Fibroblast of the aortic adventitia (primary cell): Measurements from ENCODE around the gene ELMO1. TPM values are rescaled to one million over a fixed set of nuclear protein-coding genes. Genes with fewer than 3 reads are reported as not detected.

Experiments
- DNase-seq: peaks from one replicate; pipeline ENCODE4 v3.0.0-alpha.2; 2010; ENCODE audit warnings: low read depth
- H3K4me3 ChIP-seq: 2 replicates; pipeline ENCODE4 v1.5.1; 2011; ENCODE audit warnings: low read depth, mild to moderate bottlenecking, control low read depth, low read length, moderate library complexity
- CTCF ChIP-seq: IDR thresholded peaks from 2 replicates; pipeline ENCODE4 v1.5.1; 2011; ENCODE audit warnings: mild to moderate bottlenecking, low read length, control low read depth, inconsistent platforms; ENCODE audit not compliant: insufficient read depth
- total RNA-seq: library from RNA; depleted of rRNA; stranded (reverse); fragments of >200 nt; gene quantifications from 2 replicates; pipeline ENCODE4 v1.2.3, GENCODE V29; 2012; ENCODE audit warnings: low replicate concordance

Gene ELMO1
- total RNA-seq, 1 donor = 1.3 TPM

GRCh38 chr7:37037286-37037685 is 411.4 kb downstream of the ELMO1 start:
- TF ChIP-seq CTCF = no peak
- no peak overlapping the region for H3K4me3 ChIP-seq
- DNase-seq = no peak

DNA sequence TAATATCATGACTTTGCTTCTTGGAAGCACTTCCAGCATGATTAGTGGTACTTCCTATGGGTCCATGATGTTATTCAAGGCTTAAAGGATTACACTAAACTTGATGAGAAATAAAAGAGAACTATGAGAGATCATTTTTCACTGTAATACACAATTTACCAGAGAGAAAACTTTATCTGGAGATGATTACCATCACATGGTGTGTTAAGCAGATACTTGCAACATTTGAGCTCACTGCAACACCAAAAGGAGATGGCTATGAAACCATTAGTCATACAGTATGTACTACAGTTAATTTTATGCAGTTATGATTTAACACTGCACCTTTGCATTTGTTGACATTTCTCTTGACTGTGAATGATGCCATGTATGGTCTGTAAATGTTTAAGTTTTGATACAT is 413.0 kb downstream of the ELMO1 start:
- no peak for TF ChIP-seq CTCF
- DNase-seq = no peak
- H3K4me3 ChIP-seq = no peak overlapping the region

- DNase-seq = no peak
- H3K4me3 ChIP-seq = no peak overlapping the region
- TF ChIP-seq CTCF = no peak
These were observed 415.5 kb downstream of the ELMO1 start for GRCh38 chr7:37033141-37033540.

DNA sequence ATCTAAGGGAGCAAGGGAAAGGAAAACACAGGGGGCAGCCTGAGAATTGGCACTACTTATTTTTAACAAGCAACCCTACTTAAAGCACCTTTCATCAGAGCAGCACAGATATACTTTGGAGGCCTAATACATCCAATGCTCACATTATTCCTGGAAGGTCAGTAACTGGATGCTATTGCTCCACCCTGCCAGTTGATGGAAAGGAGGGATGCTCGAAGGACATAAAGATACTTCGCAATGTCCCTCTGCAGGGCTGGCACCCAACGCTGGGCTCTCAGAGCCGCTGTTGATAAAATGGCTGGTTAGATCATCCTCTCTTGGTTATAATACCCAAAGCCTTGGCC is 416.4 kb downstream of the ELMO1 start:
- TF ChIP-seq CTCF = no peak
- DNase-seq = no peak
- no peak overlapping the region for H3K4me3 ChIP-seq

DNA sequence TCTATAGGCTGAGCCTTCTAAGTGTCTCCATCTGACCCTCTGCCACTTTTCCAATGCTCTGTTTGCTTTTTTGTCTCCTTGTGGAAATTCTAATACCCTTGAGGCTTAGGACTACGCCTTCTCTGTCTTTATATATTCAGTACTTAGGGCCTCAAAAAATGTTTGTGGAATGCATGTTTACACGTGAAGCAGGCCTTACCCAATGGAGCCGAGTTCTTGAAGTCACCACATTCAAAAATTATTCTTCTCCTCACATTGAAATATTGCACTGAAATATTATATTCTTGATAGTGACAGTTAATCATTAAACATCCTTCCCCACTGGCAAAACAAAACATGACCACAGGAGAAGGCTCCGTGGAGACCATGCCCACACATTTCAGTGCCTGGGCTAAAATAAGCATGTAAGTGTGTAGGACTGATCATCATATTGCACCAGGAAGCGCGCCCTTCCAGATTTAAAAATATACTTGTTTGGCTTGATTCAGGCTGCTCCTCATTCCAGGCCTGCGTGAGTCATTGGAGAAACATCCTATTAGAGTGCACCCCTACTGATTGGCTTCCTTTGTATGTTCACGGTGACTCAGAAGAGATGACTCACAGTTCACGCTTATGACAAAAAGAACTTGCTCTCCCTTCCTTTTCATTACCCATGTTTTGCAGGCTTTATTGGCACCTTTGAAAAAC is 416.9 kb downstream of the ELMO1 start:
- no peak for TF ChIP-seq CTCF
- DNase-seq = peak; percentile 99
- no peak overlapping the region for H3K4me3 ChIP-seq

DNA sequence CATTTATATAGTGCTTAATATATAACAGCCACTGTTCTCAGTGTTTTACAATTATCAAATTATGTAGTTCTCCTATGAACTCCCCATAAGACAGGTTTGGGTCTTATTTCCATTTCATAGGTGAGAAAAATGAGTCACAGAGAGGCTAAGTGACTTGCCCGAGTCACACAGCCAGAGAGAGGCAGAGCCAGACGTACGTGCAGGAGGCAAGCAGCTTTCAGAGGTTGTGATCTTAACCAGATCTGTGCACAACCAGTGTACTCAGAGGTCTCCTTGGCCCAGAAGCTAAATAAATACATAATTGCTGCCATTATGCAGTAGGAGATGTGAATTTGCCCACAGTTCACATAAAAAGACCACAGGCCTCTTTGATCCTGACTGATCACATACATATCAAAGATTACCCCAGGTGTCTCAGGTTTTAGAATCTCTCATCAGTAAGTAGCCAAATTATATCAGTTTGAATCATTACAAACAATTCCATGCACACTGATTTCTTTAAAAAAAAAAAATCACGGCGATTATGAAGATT is 419.7 kb downstream of the ELMO1 start:
- no peak for TF ChIP-seq CTCF
- DNase-seq = no peak
- H3K4me3 ChIP-seq = no peak overlapping the region
